22Rv1 (cell line): ENCODE measurements around the gene FBXL13.
"Not testable (repeated sequence)": the region's sequence is repeated elsewhere in the genome, so short reads cannot be mapped to it uniquely, and the experiment has no call there.

Experiments
- CTCF ChIP-seq: fragments of 450-650 bp; IDR thresholded peaks from 2 replicates; pipeline ENCODE4 v1.5.1; 2017; ENCODE audit warnings: mild to moderate bottlenecking
- ZFX ChIP-seq: fragments of 450-650 bp; IDR thresholded peaks from 2 replicates; pipeline ENCODE4 v1.6.1; 2017; ENCODE audit warnings: antibody characterized with exemption, borderline replicate concordance

DNA sequence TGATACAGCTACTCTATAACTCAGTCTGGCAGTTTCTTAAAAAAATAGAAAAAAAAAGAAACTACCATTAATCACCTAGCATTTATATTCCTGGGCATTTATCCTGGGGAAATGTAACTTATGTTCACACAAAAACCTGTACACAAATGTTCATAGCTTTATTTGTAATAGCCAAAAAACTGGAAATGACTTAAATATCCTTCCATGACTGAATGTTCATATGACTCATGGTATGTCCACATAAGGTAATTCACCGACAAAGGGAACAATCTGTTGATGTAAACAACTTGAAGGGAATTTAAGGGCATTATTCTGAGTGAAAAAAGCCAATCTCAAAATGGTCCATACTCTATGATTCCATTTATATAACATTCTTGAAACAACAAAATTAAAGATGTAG is 280.0 kb downstream of the FBXL13 start:
- not testable (repeated sequence) for TF ChIP-seq CTCF, ZFX
